Mesothelial cell of epicardium (in vitro differentiated cells): Measurements from ENCODE around the gene CES1. TPM values are rescaled to one million over a fixed set of nuclear protein-coding genes. Genes with fewer than 3 reads are reported as not detected.
"Not testable (repeated sequence)": the region's sequence is repeated elsewhere in the genome, so short reads cannot be mapped to it uniquely, and the experiment has no call there.

Experiments used
- DNase-seq, 2 experiments: peaks; one replicate each; pipeline ENCODE4 v3.0.0; 2021; ENCODE audit warnings: low spot score in 2 of 2; ENCODE audit not compliant: unreplicated experiment in 2 of 2
- H3K27ac Mint-ChIP-seq: 2 replicates; pipeline ENCODE4 v1.8.0; 2021; ENCODE audit warnings: mixed read lengths
- H3K27me3 Mint-ChIP-seq: 2 replicates; pipeline ENCODE4 v1.8.0; 2021; ENCODE audit warnings: low read depth, mixed read lengths
- H3K36me3 Mint-ChIP-seq: 2 replicates; pipeline ENCODE4 v1.8.0; 2021; ENCODE audit warnings: mixed read lengths
- H3K4me1 Mint-ChIP-seq: 2 replicates; pipeline ENCODE4 v1.8.0; 2021; ENCODE audit warnings: mixed read lengths
- H3K4me3 Mint-ChIP-seq: 2 replicates; pipeline ENCODE4 v1.8.0; 2021; ENCODE audit warnings: mild to moderate bottlenecking, moderate library complexity, mixed read lengths
- H3K9me3 Mint-ChIP-seq: 2 replicates; pipeline ENCODE4 v1.8.0; 2021; ENCODE audit warnings: mixed read lengths
- CTCF ChIP-seq: fragments of 200-600 bp; sonication (generic); IDR thresholded peaks from one replicate; pipeline ENCODE4 v1.5.0; 2021; ENCODE audit warnings: antibody characterized with exemption; ENCODE audit not compliant: unreplicated experiment
- total RNA-seq: library from RNA; stranded (reverse); gene quantifications from 3 replicates; pipeline ENCODE4 v1.2.1, GENCODE V29; 2021

CES1 gene
- total RNA-seq, 1 donor from 2014 or later, result 0.45 TPM

GRCh38 chr16:55839115-55839514, 6.2 kb upstream of the CES1 start:
- TF ChIP-seq CTCF, result no peak
- peaks cover 23% of the 10 kb centered on the region for H3K27me3 Mint-ChIP-seq
- H3K27ac Mint-ChIP-seq, result no peak overlapping the region
- H3K4me3 Mint-ChIP-seq, result no peak overlapping the region
- no peak for DNase-seq
- H3K4me1 Mint-ChIP-seq, result no peaks in the 10 kb centered on the region
- no peaks in the 10 kb centered on the region for H3K9me3 Mint-ChIP-seq
- H3K36me3 Mint-ChIP-seq, result no peaks in the 10 kb centered on the region

- TF ChIP-seq CTCF, result no peak
- Mint-ChIP-seq H3K27me3 (peaks cover 12% of the 10 kb centered on the region), H3K9me3 (no peaks in the 10 kb centered on the region), H3K4me3 (no peak overlapping the region), H3K4me1 (peaks cover 5% of the 10 kb centered on the region), H3K36me3 (no peaks in the 10 kb centered on the region), H3K27ac (no peak overlapping the region)
- no peak for DNase-seq
Measured at GRCh38 chr16:55836158-55836611, 3.3 kb upstream of the CES1 start.

- no peak for TF ChIP-seq CTCF
- Mint-ChIP-seq H3K27me3 (peaks cover 14% of the 10 kb centered on the region), H3K4me1 (peaks cover 5% of the 10 kb centered on the region), H3K9me3 (no peaks in the 10 kb centered on the region), H3K36me3 (no peaks in the 10 kb centered on the region), H3K27ac (no peak overlapping the region), H3K4me3 (no peak overlapping the region)
- no peak for DNase-seq
Measured at GRCh38 chr16:55835581-55835980, 2.7 kb upstream of the CES1 start.

- not testable (repeated sequence) for DNase-seq, H3K9me3 Mint-ChIP-seq, H3K36me3 Mint-ChIP-seq, H3K4me3 Mint-ChIP-seq, H3K4me1 Mint-ChIP-seq, H3K27ac Mint-ChIP-seq
- peaks cover 14% of the 10 kb centered on the region for H3K27me3 Mint-ChIP-seq
Measured at GRCh38 chr16:55835173-55835572, 2.3 kb upstream of the CES1 start.

GRCh38 chr16:55834049-55834448, 1.2 kb upstream of the CES1 start:
- Mint-ChIP-seq H3K4me1 (peaks cover 5% of the 10 kb centered on the region), H3K27ac (no peak overlapping the region), H3K36me3 (no peaks in the 10 kb centered on the region), H3K9me3 (no peaks in the 10 kb centered on the region), H3K4me3 (no peak overlapping the region), H3K27me3 (peaks cover 14% of the 10 kb centered on the region)
- DNase-seq, result peak in 1 of 2 experiments; percentile 5
- no peak for TF ChIP-seq CTCF

- TF ChIP-seq CTCF, result no peak
- H3K27me3 Mint-ChIP-seq, result peaks cover 22% of the 10 kb centered on the region
- H3K9me3 Mint-ChIP-seq, result no peaks in the 10 kb centered on the region
- H3K4me1 Mint-ChIP-seq, result peaks cover 5% of the 10 kb centered on the region
- no peaks in the 10 kb centered on the region for H3K36me3 Mint-ChIP-seq
- no peak overlapping the region for H3K4me3 Mint-ChIP-seq
- peak in 1 of 2 experiments; percentile 14 for DNase-seq
- H3K27ac Mint-ChIP-seq, result no peak overlapping the region
Measured at GRCh38 chr16:55832425-55832772, 497 bp downstream of the CES1 start.
